B cell (primary cell): Measurements from ENCODE around the gene F2RL3. TPM values are rescaled to one million over a fixed set of nuclear protein-coding genes. Genes with fewer than 3 reads are reported as not detected.

Source experiments
- ATAC-seq: fragments of 200-7000 bp; cut with Tn5 transposase; one replicate; pipeline ENCODE4 v1.10.0; 2021; ENCODE audit warnings: low read depth, mild to moderate bottlenecking, moderate number of reproducible peaks, moderate library complexity
- CTCF ChIA-PET: fragments of 350-600 bp; sonication (Branson Sonifier 250); formaldehyde crosslinking; loops from one replicate; lab custom pipeline; 2021; ENCODE audit warnings: antibody characterized with exemption, inconsistent platforms; lab: Charles Lee
- POLR2A ChIA-PET: fragments of 350-600 bp; sonication (Branson Sonifier 250); formaldehyde crosslinking; loops from one replicate; lab custom pipeline; 2021; ENCODE audit warnings: antibody characterized with exemption; lab: Charles Lee
- DNase-seq: peaks from one replicate; pipeline ENCODE4 v3.0.0; 2013
- H2AFZ ChIP-seq: 2 replicates; pipeline ENCODE4 v1.6.1; 2012; ENCODE audit warnings: mild to moderate bottlenecking, low read depth, low read length; ENCODE audit not compliant: insufficient read depth, poor library complexity, severe bottlenecking
- H3K27ac ChIP-seq, 2 donors: 1 replicate in 1 of 2; 2 replicates in 1 of 2; pipeline ENCODE4 v1.5.1; 2012 to 2013; ENCODE audit warnings: low read length in 2 of 2, mild to moderate bottlenecking in 2 of 2, moderate library complexity in 1 of 2
- H3K27me3 ChIP-seq, 4 experiments: fragments of 200-600 bp in 1 of 4; sonication (generic) in 1 of 4; replicated peaks in 1 of 4; 1 replicate in 2 of 4; 2 replicates in 2 of 4; pipeline versions ENCODE4 v1.6.1 to v1.7.0; 2013 to 2016; ENCODE audit warnings: low read length in 3 of 4, mild to moderate bottlenecking in 2 of 4, mixed read lengths in 1 of 4, moderate library complexity in 1 of 4; ENCODE audit not compliant: insufficient read depth in 4 of 4, control insufficient read depth in 3 of 4; ENCODE audit errors: control extremely low read depth in 1 of 4
- H3K36me3 ChIP-seq, 2 experiments: replicated peaks in 1 of 2; 1 replicate in 1 of 2; 2 replicates in 1 of 2; pipeline versions ENCODE4 v1.6.1 to v1.7.1; 2013; ENCODE audit warnings: low read length in 1 of 2; ENCODE audit not compliant: insufficient read depth in 2 of 2, control insufficient read depth in 1 of 2; ENCODE audit errors: control extremely low read depth in 1 of 2, extremely low read depth in 1 of 2
- H3K4me1 ChIP-seq, 2 donors: fragments of 200-600 bp in 1 of 2; sonication (generic) in 1 of 2; 1 replicate in 1 of 2; 2 replicates in 1 of 2; pipeline versions ENCODE4 v1.5.1 to v1.6.1; 2013 to 2017; ENCODE audit warnings: low read length in 2 of 2; ENCODE audit not compliant: control insufficient read depth in 2 of 2, insufficient read depth in 2 of 2
- H3K4me2 ChIP-seq: replicated peaks from 2 replicates; pipeline ENCODE3; 2012; ENCODE audit warnings: mild to moderate bottlenecking, low read depth, low read length; ENCODE audit not compliant: poor library complexity, severe bottlenecking
- H3K4me3 ChIP-seq, 5 experiments: fragments of 200-600 bp in 1 of 5; sonication (generic) in 1 of 5; 1 replicate in 3 of 5; 2 replicates in 2 of 5; pipeline versions ENCODE4 v1.5.1 to v1.7.0; 2011 to 2016; ENCODE audit warnings: low read length in 4 of 5, mild to moderate bottlenecking in 4 of 5, low read depth in 2 of 5, control low read depth in 1 of 5, moderate library complexity in 1 of 5; ENCODE audit not compliant: insufficient read depth in 1 of 5; ENCODE audit errors: control extremely low read depth in 1 of 5, extremely low read depth in 1 of 5
- H3K79me2 ChIP-seq: fragments of 200-600 bp; sonication (generic); one replicate; pipeline ENCODE4 v1.6.0; 2016; ENCODE audit warnings: low read length; ENCODE audit not compliant: control insufficient read depth, insufficient read depth
- H3K9ac ChIP-seq: fragments of 200-600 bp; sonication (generic); 2 replicates; pipeline ENCODE4 v1.6.1; 2017; ENCODE audit warnings: mild to moderate bottlenecking, low read length, moderate library complexity
- H3K9me3 ChIP-seq, 3 donors: one replicate each; pipeline versions ENCODE4 v1.6.1 to v1.7.1; 2013; ENCODE audit warnings: low read length in 2 of 3; ENCODE audit not compliant: control insufficient read depth in 2 of 3, insufficient read depth in 1 of 3; ENCODE audit errors: control extremely low read depth in 1 of 3
- H4K20me1 ChIP-seq: 2 replicates; pipeline ENCODE4 v1.6.0; 2012; ENCODE audit warnings: mild to moderate bottlenecking, low read length; ENCODE audit not compliant: insufficient read depth, control insufficient read depth, poor library complexity, severe bottlenecking
- H3K27ac Mint-ChIP-seq: one replicate; pipeline ENCODE4 v1.8.0; 2021; ENCODE audit warnings: mixed read lengths
- H3K27me3 Mint-ChIP-seq: one replicate; pipeline ENCODE4 v1.8.0; 2021; ENCODE audit warnings: mixed read lengths
- H3K4me1 Mint-ChIP-seq: one replicate; pipeline ENCODE4 v1.8.0; 2021; ENCODE audit warnings: mixed read lengths
- H3K4me3 Mint-ChIP-seq: one replicate; pipeline ENCODE4 v1.8.0; 2021; ENCODE audit warnings: mixed read lengths
- H3K9me3 Mint-ChIP-seq: one replicate; pipeline ENCODE4 v1.8.0; 2022; ENCODE audit warnings: mixed read lengths; ENCODE audit not compliant: insufficient read depth
- CTCF ChIP-seq: fragments of 200-600 bp; IDR thresholded peaks from one replicate; pipeline ENCODE4 v1.8.0; 2022; ENCODE audit warnings: antibody characterized with exemption, mild to moderate bottlenecking
- EZH2 ChIP-seq: IDR thresholded peaks from 2 replicates; pipeline ENCODE4 v1.6.1; 2012; ENCODE audit warnings: borderline replicate concordance, low read depth, mild to moderate bottlenecking, moderate library complexity, low read length; ENCODE audit not compliant: insufficient read depth, poor library complexity, severe bottlenecking
- WGBS: methylation state at CpG from one replicate; pipeline ENCODE4 v1.1.5; 2013; ENCODE audit warnings: missing lambda C conversion rate; ENCODE audit not compliant: insufficient coverage; 5-methylcytosine and 5-hydroxymethylcytosine counted together
- intact Hi-C: fragments of 100-400 bp; cut with micrococcal nuclease; formaldehyde crosslinking; loops from one replicate; pipeline ENCODE4 v1.10.0; 2022
- polyA plus RNA-seq: library from polyadenylated mRNA; depleted of rRNA; stranded (reverse); fragments of >200 nt; gene quantifications from 2 replicates; pipeline ENCODE4 v1.2.3, GENCODE V29; 2012
- total RNA-seq, 2 donors: library from RNA; stranded (reverse); fragments of 120-200 nt in 1 of 2; gene quantifications; 1 replicate in 1 of 2; 2 replicates in 1 of 2; pipeline versions ENCODE4 v1.2.3 to v1.2.4, GENCODE V29; 2013 to 2022

Gene F2RL3
- total and polyA plus RNA-seq, 2 donors (not counting 1 experiment from before 2014, with no cell fraction given) = 0.01 to 1.1 TPM

- Histone ChIP-seq H3K4me2 (no peak overlapping the region), H2AFZ (no peak overlapping the region), H3K9ac (no peak overlapping the region), H4K20me1 (no peaks in the 10 kb centered on the region), H3K79me2 (peaks cover 3% of the 10 kb centered on the region), H3K9me3 (peaks cover 0 to 64% (median 24%) of the 10 kb centered on the region in 3 donors), H3K4me1 (no peaks in the 10 kb centered on the region), H3K27ac (no peak overlapping the region), H3K36me3 (peaks cover 0 to 42% of the 10 kb centered on the region in 2 experiments), H3K4me3 (no peak overlapping the region), H3K27me3 (no peaks in the 10 kb centered on the region)
- H3K27me3 Mint-ChIP-seq = no peaks in the 10 kb centered on the region
- 96% methylated on average over 8 of the region's 8 CpGs for WGBS
- ChIA-PET POLR2A (no interaction called here), CTCF (no interaction called here)
- H3K9me3 Mint-ChIP-seq = peaks cover 7% of the 10 kb centered on the region
- intact Hi-C loops = no loop called here
- H3K4me3 Mint-ChIP-seq = no peak overlapping the region
- DNase-seq (no peak), ATAC-seq (no peak)
- TF ChIP-seq CTCF (no peak), EZH2 (no peak)
- H3K27ac Mint-ChIP-seq = no peak overlapping the region
- peaks cover 5% of the 10 kb centered on the region for H3K4me1 Mint-ChIP-seq
These were observed 7.8 kb upstream of the F2RL3 start for GRCh38 chr19:16880884-16881554.

- Histone ChIP-seq H3K9me3 (peaks cover 0 to 60% (median 24%) of the 10 kb centered on the region in 3 donors), H3K4me3 (no peak overlapping the region), H3K27me3 (no peaks in the 10 kb centered on the region), H3K9ac (no peak overlapping the region), H3K4me2 (no peak overlapping the region), H3K4me1 (no peaks in the 10 kb centered on the region), H3K36me3 (peaks cover 0 to 30% of the 10 kb centered on the region in 2 experiments), H3K79me2 (no peaks in the 10 kb centered on the region), H3K27ac (no peak overlapping the region), H4K20me1 (no peaks in the 10 kb centered on the region), H2AFZ (no peak overlapping the region)
- POLR2A ChIA-PET = no interaction called here
- CTCF ChIA-PET = no interaction called here
- no peak for DNase-seq
- TF ChIP-seq EZH2 = no peak
- TF ChIP-seq CTCF = no peak
- WGBS = 100% methylated on average over 1 of the region's 3 CpGs
- ATAC-seq = no peak
- no peaks in the 10 kb centered on the region for H3K4me1 Mint-ChIP-seq
- peak overlapping the region; percentile 5 for H3K27ac Mint-ChIP-seq
- H3K4me3 Mint-ChIP-seq = no peak overlapping the region
- intact Hi-C loops = no loop called here
- peaks cover 7% of the 10 kb centered on the region for H3K9me3 Mint-ChIP-seq
- no peaks in the 10 kb centered on the region for H3K27me3 Mint-ChIP-seq
These were observed 6.7 kb upstream of the F2RL3 start for GRCh38 chr19:16882146-16882545.
